K562 treated with DMSO at 1 percent for 24 hours (cell line): ENCODE results near the gene HOGA1. TPM values are rescaled to one million over a fixed set of nuclear protein-coding genes. Genes with fewer than 3 reads are reported as not detected.

Experiments
- total RNA-seq: library from RNA; unstranded; fragments of 300-600 nt; gene quantifications from 2 replicates; pipeline ENCODE4 v1.2.3, GENCODE V29; 2022; ENCODE audit warnings: low read depth; ENCODE audit not compliant: insufficient read depth

The HOGA1 gene
- not detected in 2 replicates for total RNA-seq

GRCh38 chr10:97584060-97584797 is at the start of gene HOGA1:
Gene HOGA1 (plus strand): TSS chr10:97584389. CDS start chr10:97584704, 315 bp downstream.

GRCh38 chr10:97572214-97572989 is 11.8 kb upstream of the HOGA1 start, which contains the start of gene ANKRD2:
Gene ANKRD2 (plus strand): TSS chr10:97572779. CDS start chr10:97572789, 10 bp downstream.

GRCh38 chr10:97589479-97589878 is 5.3 kb downstream of the HOGA1 start, which contains the start of gene C10orf62:
Gene C10orf62 (plus strand): TSS chr10:97589721. CDS start chr10:97589898, 177 bp downstream.

GRCh38 chr10:97632949-97633884 is 49.0 kb downstream of the HOGA1 start, which contains the start of gene MORN4:
Gene MORN4 (minus strand): TSS chr10:97633500. CDS start chr10:97619653, 13,847 bp downstream.

GRCh38 chr10:97640174-97640867 is 56.1 kb downstream of the HOGA1 start, which contains the start of gene PI4K2A:
Gene PI4K2A (plus strand): TSS chr10:97640671. CDS start chr10:97640743, 72 bp downstream.

Other genes starting within 250 kb of the HOGA1 start
- 26.4 and 27.1 TPM in 2 replicates for gene FRAT2, start 249.7 kb upstream of the HOGA1 start, total RNA-seq
- 11.3 and 12.1 TPM in 2 replicates for gene RRP12, start 183.0 kb upstream of the HOGA1 start, total RNA-seq
- 193 and 195 TPM in 2 replicates for gene PGAM1, start 158.2 kb upstream of the HOGA1 start, total RNA-seq
- 54.5 and 59.9 TPM in 2 replicates for gene EXOSC1, start 138.4 kb upstream of the HOGA1 start, total RNA-seq
- 23.4 and 23.9 TPM in 2 replicates for gene ZDHHC16, start 138.2 kb upstream of the HOGA1 start, total RNA-seq
- 34.9 and 37.1 TPM in 2 replicates for gene MMS19, start 86.0 kb upstream of the HOGA1 start, total RNA-seq
- 10.2 and 10.6 TPM in 2 replicates for gene UBTD1, start 85.5 kb upstream of the HOGA1 start, total RNA-seq
- not detected in 2 replicates for gene ANKRD2, start 11.6 kb upstream of the HOGA1 start, total RNA-seq
- gene C10orf62, start 5.3 kb downstream of the HOGA1 start, total RNA-seq: not detected in 2 replicates
- gene MORN4, start 49.1 kb downstream of the HOGA1 start, total RNA-seq: 10.2 and 13.4 TPM in 2 replicates
- 27.1 and 28.2 TPM in 2 replicates for gene PI4K2A, start 56.3 kb downstream of the HOGA1 start, total RNA-seq
- gene AVPI1, start 102.9 kb downstream of the HOGA1 start, total RNA-seq: 14.2 and 15.3 TPM in 2 replicates
- 8.5 TPM in 2 replicates for gene MARVELD1, start 129.3 kb downstream of the HOGA1 start, total RNA-seq
- gene ZFYVE27, start 152.7 kb downstream of the HOGA1 start, total RNA-seq: 20.8 and 22.8 TPM in 2 replicates
- not detected in 2 replicates for gene SFRP5, start 187.6 kb downstream of the HOGA1 start, total RNA-seq